OCI-LY1 (cell line): ENCODE results near the gene MGAT5B.

Experiments
- EZH2 ChIP-seq: fragments of 200-600 bp; sonication (generic), shearing (Covaris generic); IDR thresholded peaks from 2 replicates; pipeline ENCODE4 v1.8.0; 2017; ENCODE audit warnings: borderline replicate concordance, mixed run types, mild to moderate bottlenecking, antibody characterized with exemption, low read length, moderate library complexity, mixed read lengths
- TF ChIP-seq, protein P1 (sequence below): fragments of 200-600 bp; sonication (generic), shearing (Covaris generic); IDR thresholded peaks from 2 replicates; pipeline ENCODE4 v1.5.1; 2017; ENCODE audit warnings: mild to moderate bottlenecking, antibody characterized with exemption, low read length, moderate library complexity, mixed read lengths

DNA sequence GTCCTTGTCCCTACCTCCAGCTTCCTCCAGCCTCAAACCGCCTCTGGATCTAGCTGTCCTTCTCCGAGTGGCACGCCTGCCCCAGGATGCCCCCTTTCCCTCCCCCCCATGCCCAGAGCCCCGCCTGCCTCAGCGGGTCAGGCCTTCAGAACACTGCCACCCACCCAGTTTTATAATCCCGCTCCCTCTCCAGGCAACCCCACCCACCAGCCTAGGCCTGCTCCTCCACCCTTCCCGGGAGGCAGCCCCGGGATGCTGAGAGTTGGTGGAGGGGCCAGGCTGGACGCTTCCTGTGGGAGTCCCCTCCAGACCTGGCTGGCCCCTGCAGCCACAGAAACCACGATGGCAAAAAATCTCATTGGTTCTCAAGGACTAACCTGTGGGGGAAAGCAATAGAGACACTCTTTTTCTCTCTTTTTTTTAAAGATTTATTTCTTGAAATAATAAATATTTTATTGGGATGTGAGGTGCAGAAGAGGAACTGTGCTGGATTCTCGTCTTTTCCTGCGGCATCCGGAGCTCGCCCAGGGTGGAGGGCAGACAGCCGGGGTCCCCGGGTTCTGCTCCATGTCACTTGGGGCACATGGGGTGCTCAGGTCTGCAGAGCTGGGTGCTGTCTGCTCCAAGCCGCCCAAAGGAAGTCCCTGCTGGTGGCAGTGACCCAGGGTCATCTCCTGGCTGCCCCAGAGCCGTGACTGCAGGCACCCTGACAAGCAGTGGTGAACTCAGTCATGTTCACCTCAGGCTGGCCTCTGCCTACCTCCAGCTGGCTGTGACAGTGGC, 81.9 kb downstream of the MGAT5B start:
- TF ChIP-seq, protein P1, sequence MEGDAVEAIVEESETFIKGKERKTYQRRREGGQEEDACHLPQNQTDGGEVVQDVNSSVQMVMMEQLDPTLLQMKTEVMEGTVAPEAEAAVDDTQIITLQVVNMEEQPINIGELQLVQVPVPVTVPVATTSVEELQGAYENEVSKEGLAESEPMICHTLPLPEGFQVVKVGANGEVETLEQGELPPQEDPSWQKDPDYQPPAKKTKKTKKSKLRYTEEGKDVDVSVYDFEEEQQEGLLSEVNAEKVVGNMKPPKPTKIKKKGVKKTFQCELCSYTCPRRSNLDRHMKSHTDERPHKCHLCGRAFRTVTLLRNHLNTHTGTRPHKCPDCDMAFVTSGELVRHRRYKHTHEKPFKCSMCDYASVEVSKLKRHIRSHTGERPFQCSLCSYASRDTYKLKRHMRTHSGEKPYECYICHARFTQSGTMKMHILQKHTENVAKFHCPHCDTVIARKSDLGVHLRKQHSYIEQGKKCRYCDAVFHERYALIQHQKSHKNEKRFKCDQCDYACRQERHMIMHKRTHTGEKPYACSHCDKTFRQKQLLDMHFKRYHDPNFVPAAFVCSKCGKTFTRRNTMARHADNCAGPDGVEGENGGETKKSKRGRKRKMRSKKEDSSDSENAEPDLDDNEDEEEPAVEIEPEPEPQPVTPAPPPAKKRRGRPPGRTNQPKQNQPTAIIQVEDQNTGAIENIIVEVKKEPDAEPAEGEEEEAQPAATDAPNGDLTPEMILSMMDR: no peak
- no peak for TF ChIP-seq EZH2
